ENCODE data around the gene DUSP10. TPM values are rescaled to one million over a fixed set of nuclear protein-coding genes. Genes with fewer than 3 reads are reported as not detected.

DUSP10 gene
- total RNA-seq, 1 donor: 62.2 TPM

DNA sequence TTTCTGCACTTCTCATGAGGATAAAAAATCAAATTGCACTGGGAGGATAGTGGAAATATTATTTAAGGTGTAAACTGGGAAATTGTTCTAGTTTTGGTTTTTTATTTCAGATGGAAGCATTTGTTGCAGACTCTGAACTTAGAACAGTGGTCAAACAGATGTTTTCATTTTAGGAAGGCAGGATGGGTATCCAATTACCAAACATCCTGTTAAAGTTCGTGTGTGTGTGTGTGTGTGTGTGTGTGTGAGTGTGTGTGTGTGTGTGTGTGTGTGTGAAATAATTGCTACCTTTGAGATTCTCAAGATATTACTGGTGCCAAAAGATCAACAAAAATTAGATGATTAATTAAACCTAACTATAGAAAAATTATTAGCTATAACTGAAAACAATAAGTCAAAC, 24.3 kb upstream of the DUSP10 start:
- Histone ChIP-seq H3K9me3 (ENCODE audit: low read depth, low read length) (no peaks in the 10 kb centered on the region), H3K4me1 (ENCODE audit: insufficient read depth, low read length) (no peaks in the 10 kb centered on the region), H2AFZ (ENCODE audit: low read length) (no peak overlapping the region), H3K4me3 (ENCODE audit: insufficient read depth, low read length) (no peak overlapping the region), H3K79me2 (ENCODE audit: insufficient read depth, low read length) (no peaks in the 10 kb centered on the region), H3K36me3 (ENCODE audit: insufficient read depth, low read length) (no peaks in the 10 kb centered on the region), H4K20me1 (ENCODE audit: insufficient read depth, low read length) (no peaks in the 10 kb centered on the region), H3K27me3 (ENCODE audit: insufficient read depth, low read length) (no peaks in the 10 kb centered on the region), H3K4me2 (ENCODE audit: insufficient read depth, low read length) (no peak overlapping the region), H3K27ac (ENCODE audit: low read depth, low read length) (no peak overlapping the region)
- no peak for DNase-seq (ENCODE audit: insufficient read length, low spot score, missing footprints)
- TF ChIP-seq, protein P1, sequence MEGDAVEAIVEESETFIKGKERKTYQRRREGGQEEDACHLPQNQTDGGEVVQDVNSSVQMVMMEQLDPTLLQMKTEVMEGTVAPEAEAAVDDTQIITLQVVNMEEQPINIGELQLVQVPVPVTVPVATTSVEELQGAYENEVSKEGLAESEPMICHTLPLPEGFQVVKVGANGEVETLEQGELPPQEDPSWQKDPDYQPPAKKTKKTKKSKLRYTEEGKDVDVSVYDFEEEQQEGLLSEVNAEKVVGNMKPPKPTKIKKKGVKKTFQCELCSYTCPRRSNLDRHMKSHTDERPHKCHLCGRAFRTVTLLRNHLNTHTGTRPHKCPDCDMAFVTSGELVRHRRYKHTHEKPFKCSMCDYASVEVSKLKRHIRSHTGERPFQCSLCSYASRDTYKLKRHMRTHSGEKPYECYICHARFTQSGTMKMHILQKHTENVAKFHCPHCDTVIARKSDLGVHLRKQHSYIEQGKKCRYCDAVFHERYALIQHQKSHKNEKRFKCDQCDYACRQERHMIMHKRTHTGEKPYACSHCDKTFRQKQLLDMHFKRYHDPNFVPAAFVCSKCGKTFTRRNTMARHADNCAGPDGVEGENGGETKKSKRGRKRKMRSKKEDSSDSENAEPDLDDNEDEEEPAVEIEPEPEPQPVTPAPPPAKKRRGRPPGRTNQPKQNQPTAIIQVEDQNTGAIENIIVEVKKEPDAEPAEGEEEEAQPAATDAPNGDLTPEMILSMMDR (IDR thresholded peaks at IDR 0.05; ENCODE audit: extremely low read depth, low read depth, low read length): no peak

DNA sequence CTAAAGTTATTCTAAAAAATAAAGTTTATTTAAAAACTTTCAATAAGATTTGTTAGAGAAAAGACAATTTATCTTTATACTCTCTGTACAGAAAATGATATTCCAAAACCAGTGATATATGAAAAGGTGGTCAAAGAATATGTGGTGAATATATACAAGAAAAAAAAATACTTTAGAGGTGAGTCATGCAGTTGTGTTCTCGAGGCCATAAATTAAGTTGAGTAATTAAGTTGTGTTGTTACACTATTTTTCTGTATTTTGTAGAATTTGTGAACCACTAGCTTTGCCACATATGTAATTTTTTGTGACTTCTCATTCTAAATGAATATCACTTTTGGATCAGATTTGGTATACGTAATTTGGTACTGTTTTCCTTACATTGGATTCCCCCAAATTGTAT, 23.6 kb upstream of the DUSP10 start:
- no peaks in the 10 kb centered on the region for H3K27me3 ChIP-seq (ENCODE audit: insufficient read depth, low read length)
- no peaks in the 10 kb centered on the region for H3K9me3 ChIP-seq (ENCODE audit: low read depth, low read length)
- H3K4me2 ChIP-seq (ENCODE audit: insufficient read depth, low read length): no peak overlapping the region
- DNase-seq (ENCODE audit: insufficient read length, low spot score, missing footprints): no peak
- TF ChIP-seq, protein P1 (IDR thresholded peaks at IDR 0.05; ENCODE audit: extremely low read depth, low read depth, low read length): no peak
- no peak overlapping the region for H3K4me3 ChIP-seq (ENCODE audit: insufficient read depth, low read length)
- no peaks in the 10 kb centered on the region for H3K79me2 ChIP-seq (ENCODE audit: insufficient read depth, low read length)
- no peak overlapping the region for H3K27ac ChIP-seq (ENCODE audit: low read depth, low read length)
- H2AFZ ChIP-seq (ENCODE audit: low read length): no peak overlapping the region
- no peaks in the 10 kb centered on the region for H3K4me1 ChIP-seq (ENCODE audit: insufficient read depth, low read length)
- no peaks in the 10 kb centered on the region for H3K36me3 ChIP-seq (ENCODE audit: insufficient read depth, low read length)
- H4K20me1 ChIP-seq (ENCODE audit: insufficient read depth, low read length): no peaks in the 10 kb centered on the region

GRCh38 chr1:221762121-221762520, 20.2 kb upstream of the DUSP10 start:
- Histone ChIP-seq H3K4me2 (ENCODE audit: insufficient read depth, low read length) (no peak overlapping the region), H3K27me3 (ENCODE audit: insufficient read depth, low read length) (no peaks in the 10 kb centered on the region), H2AFZ (ENCODE audit: low read length) (no peak overlapping the region), H3K36me3 (ENCODE audit: insufficient read depth, low read length) (no peaks in the 10 kb centered on the region), H3K27ac (ENCODE audit: low read depth, low read length) (no peak overlapping the region), H3K4me3 (ENCODE audit: insufficient read depth, low read length) (no peak overlapping the region), H3K4me1 (ENCODE audit: insufficient read depth, low read length) (peaks cover 6% of the 10 kb centered on the region), H3K9me3 (ENCODE audit: low read depth, low read length) (no peaks in the 10 kb centered on the region), H4K20me1 (ENCODE audit: insufficient read depth, low read length) (no peaks in the 10 kb centered on the region), H3K79me2 (ENCODE audit: insufficient read depth, low read length) (no peaks in the 10 kb centered on the region)
- no peak for DNase-seq (ENCODE audit: insufficient read length, low spot score, missing footprints)
- TF ChIP-seq, protein P1 (IDR thresholded peaks at IDR 0.05; ENCODE audit: extremely low read depth, low read depth, low read length): no peak

GRCh38 chr1:221761354-221762002, 19.6 kb upstream of the DUSP10 start:
- no peaks in the 10 kb centered on the region for H4K20me1 ChIP-seq (ENCODE audit: insufficient read depth, low read length)
- TF ChIP-seq, protein P1 (IDR thresholded peaks at IDR 0.05; ENCODE audit: extremely low read depth, low read depth, low read length): no peak

More at GRCh38 chr1:221761354-221762002, 19.6 kb upstream of the DUSP10 start:
- H2AFZ ChIP-seq (ENCODE audit: low read length): no peak overlapping the region
- peaks cover 6% of the 10 kb centered on the region for H3K4me1 ChIP-seq (ENCODE audit: insufficient read depth, low read length)
- no peak overlapping the region for H3K27ac ChIP-seq (ENCODE audit: low read depth, low read length)
- DNase-seq (ENCODE audit: insufficient read length, low spot score, missing footprints): no peak
- H3K36me3 ChIP-seq (ENCODE audit: insufficient read depth, low read length): no peaks in the 10 kb centered on the region
- no peaks in the 10 kb centered on the region for H3K27me3 ChIP-seq (ENCODE audit: insufficient read depth, low read length)
- H3K9me3 ChIP-seq (ENCODE audit: low read depth, low read length): no peaks in the 10 kb centered on the region
- H3K4me2 ChIP-seq (ENCODE audit: insufficient read depth, low read length): no peak overlapping the region
- no peaks in the 10 kb centered on the region for H3K79me2 ChIP-seq (ENCODE audit: insufficient read depth, low read length)
- no peak overlapping the region for H3K4me3 ChIP-seq (ENCODE audit: insufficient read depth, low read length)

All from osteoblast (primary cell).